Keratinocyte (primary cell): ENCODE measurements around the gene AKT1. TPM values are rescaled to one million over a fixed set of nuclear protein-coding genes. Genes with fewer than 3 reads are reported as not detected.

ENCODE experiments used
- DNase-seq: peaks from one replicate; pipeline ENCODE4 v3.0.0-alpha.2; 2011; ENCODE audit warnings: low read depth, missing footprints, low spot score
- FAIRE-seq: peaks from 2 replicates; lab custom pipeline; 2011; peaks lifted over from hg19 to GRCh38; lab: Jason Lieb, UNC
- H2AFZ ChIP-seq: 2 replicates; pipeline ENCODE4 v1.6.0; 2012; ENCODE audit warnings: low read length, control low read depth, inconsistent platforms; ENCODE audit not compliant: control insufficient read depth
- H3K27ac ChIP-seq: 2 replicates; pipeline ENCODE4 v1.5.1; 2011; ENCODE audit warnings: low read length; ENCODE audit not compliant: control insufficient read depth, insufficient read depth
- H3K27me3 ChIP-seq: 3 replicates; pipeline ENCODE4 v1.6.0; 2011; ENCODE audit warnings: low read length; ENCODE audit not compliant: control insufficient read depth, insufficient read depth; ENCODE audit errors: extremely low read depth
- H3K36me3 ChIP-seq, 2 experiments: 2 replicates in 1 of 2; 3 replicates in 1 of 2; pipeline ENCODE4 v1.5.1; 2011; ENCODE audit warnings: low read length in 2 of 2, mild to moderate bottlenecking in 1 of 2; ENCODE audit not compliant: control insufficient read depth in 2 of 2, insufficient read depth in 2 of 2; ENCODE audit errors: extremely low read depth in 1 of 2
- H3K4me1 ChIP-seq: 3 replicates; pipeline ENCODE4 v1.5.1; 2011; ENCODE audit warnings: low read length; ENCODE audit not compliant: control insufficient read depth, insufficient read depth; ENCODE audit errors: extremely low read depth
- H3K4me2 ChIP-seq: 3 replicates; pipeline ENCODE4 v1.6.0; 2011; ENCODE audit warnings: low read depth, low read length; ENCODE audit not compliant: control insufficient read depth, insufficient read depth; ENCODE audit errors: extremely low read depth
- H3K4me3 ChIP-seq, 3 experiments: fragments of 200-600 bp in 1 of 3; sonication (generic) in 1 of 3; 2 replicates in 2 of 3; 3 replicates in 1 of 3; pipeline ENCODE4 v1.5.1; 2011 to 2016; ENCODE audit warnings: low read length in 3 of 3, mild to moderate bottlenecking in 3 of 3, control low read depth in 2 of 3, inconsistent platforms in 1 of 3, low read depth in 1 of 3, mixed read lengths in 1 of 3, mixed run types in 1 of 3, moderate library complexity in 1 of 3; ENCODE audit not compliant: control insufficient read depth in 2 of 3, insufficient read depth in 2 of 3; ENCODE audit errors: extremely low read depth in 1 of 3
- H3K79me2 ChIP-seq: 2 replicates; pipeline ENCODE4 v1.6.0; 2012; ENCODE audit warnings: low read length; ENCODE audit not compliant: control insufficient read depth, insufficient read depth
- H3K9ac ChIP-seq: 3 replicates; pipeline ENCODE4 v1.6.0; 2011; ENCODE audit warnings: low read length; ENCODE audit not compliant: control insufficient read depth, insufficient read depth; ENCODE audit errors: extremely low read depth
- H3K9me1 ChIP-seq: 3 replicates; pipeline ENCODE4 v1.6.0; 2011; ENCODE audit warnings: low read length; ENCODE audit not compliant: control insufficient read depth, insufficient read depth; ENCODE audit errors: extremely low read depth
- H3K9me3 ChIP-seq: 2 replicates; pipeline ENCODE4 v1.5.1; 2012; ENCODE audit warnings: low read depth, low read length; ENCODE audit not compliant: control insufficient read depth
- H4K20me1 ChIP-seq: 3 replicates; pipeline ENCODE4 v1.6.0; 2011; ENCODE audit warnings: low read length; ENCODE audit not compliant: control insufficient read depth, insufficient read depth; ENCODE audit errors: extremely low read depth
- EZH2 ChIP-seq: IDR thresholded peaks from one replicate; pipeline ENCODE4 v1.6.1; 2012; ENCODE audit warnings: inconsistent platforms, mild to moderate bottlenecking, low read length, moderate library complexity
- dilution Hi-C: fragments of 300-500 bp; cut with MboI; formaldehyde crosslinking; loops from one replicate; pipeline ENCODE4 v1.7.0; 2020; ENCODE audit warnings: low sequenced_read_pairs; ENCODE audit not compliant: extremely low pct_ligation_motif_present
- polyA plus RNA-seq, 5 experiments: library from polyadenylated mRNA; depleted of rRNA in 3 of 5; stranded (reverse) in 3 of 5; stranded (forward) in 1 of 5; unstranded in 1 of 5; fragments of >200 nt; gene quantifications; 1 replicate in 1 of 5; 2 replicates in 3 of 5; 3 replicates in 1 of 5; pipeline versions ENCODE4 v1.2.1 to v1.2.3, GENCODE V29; 2011 to 2012; ENCODE audit warnings: missing spikeins in 2 of 5, low read depth in 1 of 5, low replicate concordance in 1 of 5
- TF ChIP-seq, protein P1 (sequence below), 3 experiments: IDR thresholded peaks in 1 of 3; conservative IDR thresholded peaks in 1 of 3; optimal IDR thresholded peaks in 1 of 3; 2 replicates in 2 of 3; 3 replicates in 1 of 3; pipeline versions ENCODE3 to v1.5.1; 2011; ENCODE audit warnings: low read length in 3 of 3, mild to moderate bottlenecking in 3 of 3, moderate library complexity in 2 of 3, control low read depth in 1 of 3, inconsistent platforms in 1 of 3; ENCODE audit not compliant: insufficient read depth in 2 of 3; ENCODE audit errors: extremely low read depth in 1 of 3

The AKT1 gene
- polyA plus RNA-seq, 1 donor (not counting 4 experiments of a cell fraction or from before 2014, with no cell fraction given) = 82.3 TPM

DNA sequence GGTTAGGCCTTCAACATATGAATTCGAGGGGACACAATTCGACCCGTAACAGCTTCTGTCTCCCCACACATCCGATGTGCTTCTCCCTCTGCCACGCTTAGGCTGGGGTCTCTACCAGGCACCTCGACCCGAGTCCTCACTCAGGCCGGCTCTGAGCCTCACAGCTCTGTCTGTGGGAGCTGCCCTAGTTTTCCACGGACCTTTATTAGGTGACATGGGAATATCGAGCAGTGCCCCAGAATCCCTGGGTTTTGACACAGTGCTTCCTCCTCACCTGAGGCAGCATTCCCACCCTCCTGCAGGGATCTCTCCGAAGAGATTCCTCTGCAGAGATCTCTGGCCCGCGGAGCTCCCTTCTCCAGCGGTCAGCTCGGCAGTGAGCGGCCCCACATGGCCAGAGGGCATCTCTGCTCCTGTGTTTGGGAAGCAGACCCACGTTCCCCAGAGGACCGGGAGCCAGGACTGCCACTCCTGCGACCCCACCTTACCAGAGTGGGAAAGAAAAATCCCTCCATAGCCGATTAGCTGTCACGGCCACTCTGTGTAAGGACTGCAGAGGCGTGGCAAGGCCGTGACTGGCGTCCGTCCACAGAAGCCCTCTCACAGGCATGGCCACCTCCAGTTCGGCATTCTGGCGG lies 26.5 kb upstream of the AKT1 start:
- Histone ChIP-seq H3K4me3 (no peak overlapping the region), H3K9me1 (no peaks in the 10 kb centered on the region), H4K20me1 (no peaks in the 10 kb centered on the region), H3K36me3 (no peaks in the 10 kb centered on the region), H2AFZ (no peak overlapping the region), H3K27me3 (no peaks in the 10 kb centered on the region), H3K4me2 (no peak overlapping the region), H3K4me1 (peaks cover 12% of the 10 kb centered on the region), H3K9me3 (no peaks in the 10 kb centered on the region), H3K79me2 (no peaks in the 10 kb centered on the region), H3K9ac (no peak overlapping the region), H3K27ac (no peak overlapping the region)
- dilution Hi-C loops = loop anchor here (10.0 kb wide), 1 partner anchor 67 kb away; the partner anchor contains the start of gene SIVA1
- TF ChIP-seq, protein P1, sequence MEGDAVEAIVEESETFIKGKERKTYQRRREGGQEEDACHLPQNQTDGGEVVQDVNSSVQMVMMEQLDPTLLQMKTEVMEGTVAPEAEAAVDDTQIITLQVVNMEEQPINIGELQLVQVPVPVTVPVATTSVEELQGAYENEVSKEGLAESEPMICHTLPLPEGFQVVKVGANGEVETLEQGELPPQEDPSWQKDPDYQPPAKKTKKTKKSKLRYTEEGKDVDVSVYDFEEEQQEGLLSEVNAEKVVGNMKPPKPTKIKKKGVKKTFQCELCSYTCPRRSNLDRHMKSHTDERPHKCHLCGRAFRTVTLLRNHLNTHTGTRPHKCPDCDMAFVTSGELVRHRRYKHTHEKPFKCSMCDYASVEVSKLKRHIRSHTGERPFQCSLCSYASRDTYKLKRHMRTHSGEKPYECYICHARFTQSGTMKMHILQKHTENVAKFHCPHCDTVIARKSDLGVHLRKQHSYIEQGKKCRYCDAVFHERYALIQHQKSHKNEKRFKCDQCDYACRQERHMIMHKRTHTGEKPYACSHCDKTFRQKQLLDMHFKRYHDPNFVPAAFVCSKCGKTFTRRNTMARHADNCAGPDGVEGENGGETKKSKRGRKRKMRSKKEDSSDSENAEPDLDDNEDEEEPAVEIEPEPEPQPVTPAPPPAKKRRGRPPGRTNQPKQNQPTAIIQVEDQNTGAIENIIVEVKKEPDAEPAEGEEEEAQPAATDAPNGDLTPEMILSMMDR (optimal IDR thresholded peaks at IDR 0.05 in 1 of 3, IDR thresholded peaks at IDR 0.05 in 1 of 3, conservative IDR thresholded peaks at IDR 0.05 in 1 of 3; ENCODE audit: extremely low read depth in 1 of 3, insufficient read depth in 2 of 3, low read length in 3 of 3) = no peak
- no peak for TF ChIP-seq EZH2
- no peak for DNase-seq
- FAIRE-seq = no peak

DNA sequence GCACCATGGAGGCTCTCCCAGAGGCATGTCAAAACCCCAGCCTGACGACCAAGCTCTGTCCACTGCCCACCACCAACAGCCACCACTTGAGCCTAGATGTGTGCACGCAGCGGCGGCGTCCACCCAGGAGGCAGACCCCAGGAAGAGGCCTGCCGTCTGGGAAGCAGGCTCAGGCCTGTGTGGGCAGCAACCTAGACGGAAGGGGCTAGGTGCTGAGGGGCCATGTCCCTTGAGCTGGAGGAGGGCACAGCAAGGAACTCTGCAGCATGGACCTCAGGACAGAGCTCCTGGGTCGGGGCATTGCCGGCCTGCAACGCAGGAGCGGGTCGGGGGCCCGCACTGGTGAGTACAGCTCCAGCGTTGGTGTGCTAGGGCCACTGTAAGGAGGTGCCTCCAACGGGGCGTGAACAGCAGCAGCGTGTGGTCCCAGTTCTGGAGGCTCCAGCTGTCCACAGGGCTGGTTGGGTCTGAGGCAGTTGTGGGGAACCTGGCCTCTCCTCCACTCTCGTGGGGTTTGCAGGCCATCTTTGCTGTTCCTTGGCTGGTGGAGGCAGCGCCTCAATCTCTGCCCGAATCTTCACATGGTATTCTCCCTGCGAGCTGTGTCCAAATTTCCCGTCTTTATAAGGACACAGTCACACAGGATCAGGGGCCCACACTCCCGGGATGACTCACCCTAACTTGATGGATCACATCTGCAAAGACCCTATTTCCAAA lies 25.8 kb upstream of the AKT1 start:
- Histone ChIP-seq H3K4me1 (peaks cover 15% of the 10 kb centered on the region), H3K27ac (no peak overlapping the region), H4K20me1 (no peaks in the 10 kb centered on the region), H3K9ac (no peak overlapping the region), H3K9me3 (no peaks in the 10 kb centered on the region), H3K4me3 (no peak overlapping the region), H3K79me2 (peaks cover 1% of the 10 kb centered on the region), H3K4me2 (no peak overlapping the region), H3K9me1 (no peaks in the 10 kb centered on the region), H3K36me3 (no peaks in the 10 kb centered on the region), H3K27me3 (no peaks in the 10 kb centered on the region), H2AFZ (no peak overlapping the region)
- no peak for FAIRE-seq
- no peak for DNase-seq
- dilution Hi-C loops = loop anchor here (10.0 kb wide), 1 partner anchor 67 kb away; the partner anchor contains the start of gene SIVA1
- no peak for TF ChIP-seq EZH2
- TF ChIP-seq, protein P1 (optimal IDR thresholded peaks at IDR 0.05 in 1 of 3, IDR thresholded peaks at IDR 0.05 in 1 of 3, conservative IDR thresholded peaks at IDR 0.05 in 1 of 3; ENCODE audit: extremely low read depth in 1 of 3, insufficient read depth in 2 of 3, low read length in 3 of 3) = no peak
